Ovary (tissue), 9 donors: Measurements from ENCODE around the gene SMIM10. TPM values are rescaled to one million over a fixed set of nuclear protein-coding genes. Genes with fewer than 3 reads are reported as not detected.

Source experiments
- polyA plus RNA-seq, 2 donors: library from polyadenylated mRNA; stranded (reverse); fragments of 200-250 nt in 1 of 2; fragments of 350-450 nt in 1 of 2; fragmentation: Illumina TruSeq in 1 of 2; extraction: RNeasy Lipid Tissue Mini Kit (QIAGEN cat#74804) in 1 of 2; gene quantifications; one replicate each; pipeline ENCODE4 v1.2.3, GENCODE V29; 2013 to 2014
- total RNA-seq, 7 donors: library from RNA; depleted of rRNA in 2 of 7; stranded (reverse); fragments of >200 nt in 2 of 7; fragmentation: NEBNext Ultra II Directional in 3 of 7; extraction: Animal tissue kit (Norgen Biotek cat#: 25700) in 3 of 7; gene quantifications; one replicate each; pipeline versions ENCODE4 v1.1.0 to v1.2.4, GENCODE V29; 2016 to 2023
- donor health status: DM: no; HTN: no; CAD: no; lungs with moderate emphysema.
- donor health status: DM: no; HTN: no; CAD: no.
- donor health status: Bipolar disorder and iron deficiency.
- donor health status: DM: yes; HTN: yes; CAD: no.
- donor health status: DM: no; HTN: no; CAD: no.
- donor health status: DM: yes; HTN: yes; CAD: no.

Gene SMIM10
- total and polyA plus RNA-seq, 9 donors: 2.7 to 17.9 (median 9.7) TPM

Other genes with a start within 250 kb of the SMIM10 start
- 10 to 100 TPM; 22.0 to 27.9 (median 24.7) TPM for gene PABIR2, start 193.8 kb upstream of the SMIM10 start, total RNA-seq
- gene PABIR2, start 193.8 kb upstream of the SMIM10 start, polyA plus RNA-seq: 10 to 100 TPM; 24.4 to 39.7 TPM
- gene MOSPD1, start 75.7 kb upstream of the SMIM10 start, total RNA-seq: 10 to 100 TPM; 10.4 to 25.7 (median 16.9) TPM
- 10 to 100 TPM; 12.0 to 14.9 TPM for gene MOSPD1, start 75.7 kb upstream of the SMIM10 start, polyA plus RNA-seq
- 10 to 100 TPM in 6 of 7 donors, 1 to 10 TPM in 1; 4.9 to 24.4 (median 18.4) TPM for gene RTL8B, start 31.6 kb downstream of the SMIM10 start, total RNA-seq
- 10 to 100 TPM; 15.6 to 16.1 TPM for gene RTL8B, start 31.6 kb downstream of the SMIM10 start, polyA plus RNA-seq
- 100 to 1,000 TPM in 6 of 7 donors, 10 to 100 TPM in 1; 55.9 to 191 (median 131) TPM for gene RTL8C, start 41.4 kb downstream of the SMIM10 start, total RNA-seq
- 100 to 1,000 TPM; 127 to 142 TPM for gene RTL8C, start 41.4 kb downstream of the SMIM10 start, polyA plus RNA-seq
- gene RTL8A, start 61.1 kb downstream of the SMIM10 start, total RNA-seq: 10 to 100 TPM; 15.9 to 62.9 (median 38.6) TPM
- 10 to 100 TPM; 66.1 to 89.1 TPM for gene RTL8A, start 61.1 kb downstream of the SMIM10 start, polyA plus RNA-seq
- 1 to 10 TPM; 4.9 to 9.2 (median 6.1) TPM for gene SMIM10L2B, start 107.7 kb downstream of the SMIM10 start, total RNA-seq
- 1 to 10 TPM; 2.0 to 3.8 TPM for gene SMIM10L2B, start 107.7 kb downstream of the SMIM10 start, polyA plus RNA-seq
- gene ETDB, start 129.5 kb downstream of the SMIM10 start, total RNA-seq: not detected
- not detected for gene ETDB, start 129.5 kb downstream of the SMIM10 start, polyA plus RNA-seq
- not detected for gene CT55, start 180.4 kb downstream of the SMIM10 start, total RNA-seq
- gene CT55, start 180.4 kb downstream of the SMIM10 start, polyA plus RNA-seq: not detected